ENCODE results near the gene KRTAP10-2. TPM values are rescaled to one million over a fixed set of nuclear protein-coding genes. Genes with fewer than 3 reads are reported as not detected.

The KRTAP10-2 gene
- total and polyA plus RNA-seq, 9 of the 15 experiments (the other 6 are each of a cell fraction or from before 2014, with no cell fraction given): not detected

DNA sequence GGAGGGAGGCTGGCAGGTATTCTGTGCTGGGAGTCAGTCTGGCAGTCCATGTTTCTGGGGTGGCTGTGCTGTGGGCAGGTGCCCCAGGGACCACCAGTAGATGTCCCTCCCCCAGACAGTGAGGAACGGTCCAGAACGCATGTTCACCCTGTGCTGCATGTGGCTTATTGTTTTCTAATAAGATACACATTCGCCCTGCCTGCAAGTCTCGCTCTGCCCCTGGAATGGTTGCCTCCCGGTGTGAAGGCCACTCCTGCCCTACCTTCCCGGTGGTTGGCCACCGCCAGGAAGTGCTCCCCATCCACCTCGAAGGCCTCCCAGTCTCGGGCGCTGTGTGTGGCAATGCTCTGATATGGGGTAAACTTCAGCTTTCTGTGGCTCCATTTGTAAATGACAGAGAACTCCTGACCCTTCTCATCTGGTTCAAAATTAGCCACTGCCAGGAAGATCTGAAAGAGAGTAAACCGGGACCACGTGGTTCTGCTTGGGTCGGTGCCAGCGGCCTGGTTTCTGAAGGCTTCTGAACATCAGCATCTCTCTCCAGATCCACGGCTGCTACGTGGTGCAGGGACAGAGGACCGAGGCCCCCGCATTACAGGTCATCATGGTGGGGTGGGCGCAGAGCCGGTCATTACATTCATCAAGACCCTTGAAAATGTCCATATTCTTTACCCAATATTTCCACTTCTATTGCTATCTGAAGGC lies 25.8 kb downstream of the KRTAP10-2 start:
- Histone ChIP-seq H3K4me2 (ENCODE audit: insufficient read depth, low read length) (no peak overlapping the region), H3K36me3 (ENCODE audit: control insufficient read depth, insufficient read depth, low read length) (no peaks in the 10 kb centered on the region), H3K9me1 (ENCODE audit: control insufficient read depth, insufficient read depth, low read length) (no peaks in the 10 kb centered on the region), H2AFZ (ENCODE audit: low read depth, low read length) (no peak overlapping the region), H3K9ac (ENCODE audit: insufficient read depth in 1 of 2, low read depth in 2 of 2, low read length in 2 of 2) (no peak overlapping the region), H3K4me1 (replicated peaks in 1 of 2; ENCODE audit: control insufficient read depth in 2 of 2, insufficient read depth in 2 of 2, low read length in 2 of 2) (peaks cover 0 to 20% of the 10 kb centered on the region in 2 experiments; a peak in 1 of 5 replicates), H3K27ac (ENCODE audit: extremely low read depth, low read depth, low read length) (no peak overlapping the region), H3K4me3 (no peak overlapping the region), H3K9me3 (replicated peaks; ENCODE audit: control insufficient read depth, insufficient read depth, low read depth, low read length) (peaks cover 21% of the 10 kb centered on the region; the same call in 1 of the 2 replicates), H3K79me2 (ENCODE audit: control insufficient read depth, insufficient read depth, low read length) (no peaks in the 10 kb centered on the region), H4K20me1 (replicated peaks; ENCODE audit: control insufficient read depth, insufficient read depth, low read length) (peaks cover 12% of the 10 kb centered on the region; the same call in 1 of the 2 replicates), H3K27me3 (ENCODE audit: control insufficient read depth in 2 of 2, insufficient read depth in 2 of 2, low read length in 2 of 2) (peaks cover 23 to 56% of the 10 kb centered on the region in 2 experiments; a peak in 3 of 5 replicates)
- FAIRE-seq (no peak), DNase-seq (ENCODE audit: extremely low read depth in 1 of 4, low spot score in 3 of 4) (no peak), ATAC-seq (no peak)
- intact Hi-C loops (cut with micrococcal nuclease) (no loop called here), in situ Hi-C loops (cut with MboI) (no loop called here)
- TF ChIP-seq PRPF4 (IDR thresholded peaks at IDR 0.05; ENCODE audit: insufficient read depth, low read depth, low read length, poor library complexity, severe bottlenecking): no peak
- TF ChIP-seq, protein P1, sequence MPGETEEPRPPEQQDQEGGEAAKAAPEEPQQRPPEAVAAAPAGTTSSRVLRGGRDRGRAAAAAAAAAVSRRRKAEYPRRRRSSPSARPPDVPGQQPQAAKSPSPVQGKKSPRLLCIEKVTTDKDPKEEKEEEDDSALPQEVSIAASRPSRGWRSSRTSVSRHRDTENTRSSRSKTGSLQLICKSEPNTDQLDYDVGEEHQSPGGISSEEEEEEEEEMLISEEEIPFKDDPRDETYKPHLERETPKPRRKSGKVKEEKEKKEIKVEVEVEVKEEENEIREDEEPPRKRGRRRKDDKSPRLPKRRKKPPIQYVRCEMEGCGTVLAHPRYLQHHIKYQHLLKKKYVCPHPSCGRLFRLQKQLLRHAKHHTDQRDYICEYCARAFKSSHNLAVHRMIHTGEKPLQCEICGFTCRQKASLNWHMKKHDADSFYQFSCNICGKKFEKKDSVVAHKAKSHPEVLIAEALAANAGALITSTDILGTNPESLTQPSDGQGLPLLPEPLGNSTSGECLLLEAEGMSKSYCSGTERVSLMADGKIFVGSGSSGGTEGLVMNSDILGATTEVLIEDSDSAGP (CRISPR knock-in tag; IDR thresholded peaks at IDR 0.05): no peak
- TF ChIP-seq DDX20 (tag; IDR thresholded peaks at IDR 0.05; ENCODE audit: low read depth): no peak
- TF ChIP-seq TRIM24 (IDR thresholded peaks at IDR 0.05): no peak
- no peak for TF ChIP-seq PTBP1 (IDR thresholded peaks at IDR 0.05; ENCODE audit: low read depth, low read length)
- TF ChIP-seq SMARCA5 (IDR thresholded peaks at IDR 0.05): no peak
- no peak for TF ChIP-seq NR2C1 (IDR thresholded peaks at IDR 0.05)
- TF ChIP-seq NR2C1 (tag; IDR thresholded peaks at IDR 0.05): no peak
- TF ChIP-seq, protein P2, sequence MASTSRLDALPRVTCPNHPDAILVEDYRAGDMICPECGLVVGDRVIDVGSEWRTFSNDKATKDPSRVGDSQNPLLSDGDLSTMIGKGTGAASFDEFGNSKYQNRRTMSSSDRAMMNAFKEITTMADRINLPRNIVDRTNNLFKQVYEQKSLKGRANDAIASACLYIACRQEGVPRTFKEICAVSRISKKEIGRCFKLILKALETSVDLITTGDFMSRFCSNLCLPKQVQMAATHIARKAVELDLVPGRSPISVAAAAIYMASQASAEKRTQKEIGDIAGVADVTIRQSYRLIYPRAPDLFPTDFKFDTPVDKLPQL (IDR thresholded peaks at IDR 0.05; ENCODE audit: extremely low read depth, insufficient read length): no peak
- TF ChIP-seq, protein P3, sequence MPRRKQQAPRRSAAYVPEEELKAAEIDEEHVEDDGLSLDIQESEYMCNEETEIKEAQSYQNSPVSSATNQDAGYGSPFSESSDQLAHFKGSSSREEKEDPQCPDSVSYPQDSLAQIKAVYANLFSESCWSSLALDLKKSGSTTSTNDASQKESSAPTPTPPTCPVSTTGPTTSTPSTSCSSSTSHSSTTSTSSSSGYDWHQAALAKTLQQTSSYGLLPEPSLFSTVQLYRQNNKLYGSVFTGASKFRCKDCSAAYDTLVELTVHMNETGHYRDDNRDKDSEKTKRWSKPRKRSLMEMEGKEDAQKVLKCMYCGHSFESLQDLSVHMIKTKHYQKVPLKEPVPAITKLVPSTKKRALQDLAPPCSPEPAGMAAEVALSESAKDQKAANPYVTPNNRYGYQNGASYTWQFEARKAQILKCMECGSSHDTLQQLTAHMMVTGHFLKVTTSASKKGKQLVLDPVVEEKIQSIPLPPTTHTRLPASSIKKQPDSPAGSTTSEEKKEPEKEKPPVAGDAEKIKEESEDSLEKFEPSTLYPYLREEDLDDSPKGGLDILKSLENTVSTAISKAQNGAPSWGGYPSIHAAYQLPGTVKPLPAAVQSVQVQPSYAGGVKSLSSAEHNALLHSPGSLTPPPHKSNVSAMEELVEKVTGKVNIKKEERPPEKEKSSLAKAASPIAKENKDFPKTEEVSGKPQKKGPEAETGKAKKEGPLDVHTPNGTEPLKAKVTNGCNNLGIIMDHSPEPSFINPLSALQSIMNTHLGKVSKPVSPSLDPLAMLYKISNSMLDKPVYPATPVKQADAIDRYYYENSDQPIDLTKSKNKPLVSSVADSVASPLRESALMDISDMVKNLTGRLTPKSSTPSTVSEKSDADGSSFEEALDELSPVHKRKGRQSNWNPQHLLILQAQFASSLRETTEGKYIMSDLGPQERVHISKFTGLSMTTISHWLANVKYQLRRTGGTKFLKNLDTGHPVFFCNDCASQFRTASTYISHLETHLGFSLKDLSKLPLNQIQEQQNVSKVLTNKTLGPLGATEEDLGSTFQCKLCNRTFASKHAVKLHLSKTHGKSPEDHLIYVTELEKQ (CRISPR knock-in tag; IDR thresholded peaks at IDR 0.05): no peak
- TF ChIP-seq POLR2B (IDR thresholded peaks at IDR 0.05; ENCODE audit: low read depth, partially characterized antibody): no peak
- TF ChIP-seq CSDE1 (IDR thresholded peaks at IDR 0.05): no peak
- TF ChIP-seq ETV1 (tag; conservative IDR thresholded peaks at IDR 0.05; ENCODE audit: low read depth): no peak
- BruUV-seq (replicated peaks): no TSS peak
- POLR2A ChIA-PET: no interaction called here
- 2% methylated on average over 20 of the region's 20 CpGs for whole genome bisulfite sequencing (ENCODE audit: insufficient coverage, low coverage, missing lambda C conversion rate)
- CTCF ChIA-PET (ENCODE audit: low intra/inter-chr PET ratio): no interaction called here

All from K562 (cell line).